Cardiac muscle cell (in vitro differentiated cells and primary cell): Measurements from ENCODE around the gene TBCD. TPM values are rescaled to one million over a fixed set of nuclear protein-coding genes. Genes with fewer than 3 reads are reported as not detected.
"Not testable (repeated sequence)": the region's sequence is repeated elsewhere in the genome, so short reads cannot be mapped to it uniquely, and the experiment has no call there.

ENCODE experiments used
- DNase-seq, 2 donors: peaks; one replicate each; pipeline versions ENCODE4 v3.0.0 to v3.0.0-alpha.2; 2010 to 2017; ENCODE audit warnings: low read depth in 1 of 2, low spot score in 1 of 2
- H3K27ac ChIP-seq: fragments of 200-600 bp; sonication (generic); 2 replicates; pipeline ENCODE4 v1.5.1; 2016
- H3K27me3 ChIP-seq: fragments of 200-600 bp; sonication (generic); 2 replicates; pipeline ENCODE4 v1.6.0; 2016; ENCODE audit warnings: control low read depth
- H3K36me3 ChIP-seq: fragments of 200-600 bp; sonication (generic); 2 replicates; pipeline ENCODE4 v1.5.1; 2016; ENCODE audit warnings: control low read depth
- H3K4me1 ChIP-seq: fragments of 200-600 bp; sonication (generic); 2 replicates; pipeline ENCODE4 v1.8.1; 2017; ENCODE audit warnings: low read depth, mild to moderate bottlenecking, mixed run types
- H3K4me3 ChIP-seq: fragments of 200-600 bp; sonication (generic); 2 replicates; pipeline ENCODE4 v1.5.1; 2016; ENCODE audit warnings: mild to moderate bottlenecking
- H3K9me3 ChIP-seq: fragments of 200-600 bp; sonication (generic); 2 replicates; pipeline ENCODE4 v1.5.1; 2017; ENCODE audit warnings: low read depth, mild to moderate bottlenecking, control low read depth
- CTCF ChIP-seq: IDR thresholded peaks from 2 replicates; pipeline ENCODE4 v1.5.1; 2012; ENCODE audit warnings: low read depth, mild to moderate bottlenecking, low read length
- polyA plus RNA-seq: library from polyadenylated mRNA; unstranded; fragments of >200 nt; fragmentation: Nextera tagmentation; extraction: Ambion mirVana; gene quantifications from 2 replicates; pipeline ENCODE4 v1.2.1, GENCODE V29; 2016
- total RNA-seq: library from RNA; depleted of rRNA; stranded (reverse); fragments of >200 nt; gene quantifications from 2 replicates; pipeline ENCODE4 v1.2.3, GENCODE V29; 2016

Gene TBCD
- total and polyA plus RNA-seq, 2 experiments from 2014 or later = 55.7 to 66.0 TPM

- no peak for TF ChIP-seq CTCF
- Histone ChIP-seq H3K36me3 (peaks cover 27% of the 10 kb centered on the region), H3K27ac (no peak overlapping the region), H3K9me3 (no peaks in the 10 kb centered on the region), H3K27me3 (no peaks in the 10 kb centered on the region), H3K4me1 (no peaks in the 10 kb centered on the region), H3K4me3 (no peak overlapping the region)
- peak in 1 of 2 donors; percentile 56 for DNase-seq
Measured at GRCh38 chr17:82737967-82738877, 13.6 kb upstream of the TBCD start.

GRCh38 chr17:82740906-82741759 is 10.7 kb upstream of the TBCD start:
- H3K36me3 ChIP-seq = peaks cover 27% of the 10 kb centered on the region
- no peak for TF ChIP-seq CTCF

GRCh38 chr17:82743344-82744219 is 8.3 kb upstream of the TBCD start:
- peaks cover 27% of the 10 kb centered on the region for H3K36me3 ChIP-seq
- no peaks in the 10 kb centered on the region for H3K27me3 ChIP-seq
- H3K4me3 ChIP-seq = no peak overlapping the region
- DNase-seq = no peak
- no peak overlapping the region for H3K27ac ChIP-seq
- TF ChIP-seq CTCF = no peak
- no peaks in the 10 kb centered on the region for H3K9me3 ChIP-seq
- no peaks in the 10 kb centered on the region for H3K4me1 ChIP-seq

More at GRCh38 chr17:82740906-82741759, 10.7 kb upstream of the TBCD start:
- DNase-seq = no peak
- Histone ChIP-seq H3K4me1 (no peaks in the 10 kb centered on the region), H3K4me3 (no peak overlapping the region), H3K27me3 (no peaks in the 10 kb centered on the region), H3K27ac (no peak overlapping the region), H3K9me3 (no peaks in the 10 kb centered on the region)

GRCh38 chr17:82744736-82745135 is 7.1 kb upstream of the TBCD start:
- not testable (repeated sequence) for H3K27ac ChIP-seq, H3K9me3 ChIP-seq, H3K27me3 ChIP-seq, H3K4me3 ChIP-seq, DNase-seq, H3K4me1 ChIP-seq
- peaks cover 25% of the 10 kb centered on the region for H3K36me3 ChIP-seq

- no peak for TF ChIP-seq CTCF
- Histone ChIP-seq H3K36me3 (peaks cover 19% of the 10 kb centered on the region), H3K4me1 (no peaks in the 10 kb centered on the region), H3K27ac (no peak overlapping the region), H3K4me3 (no peak overlapping the region), H3K9me3 (no peaks in the 10 kb centered on the region), H3K27me3 (no peaks in the 10 kb centered on the region)
- no peak for DNase-seq
Measured at GRCh38 chr17:82745524-82745923, 6.3 kb upstream of the TBCD start.
